Epithelial cell of esophagus (primary cell): Measurements from ENCODE around the gene HES7.
"Not testable (repeated sequence)": the region's sequence is repeated elsewhere in the genome, so short reads cannot be mapped to it uniquely, and the experiment has no call there.

Source experiments
- DNase-seq: peaks from one replicate; pipeline ENCODE4 v3.0.0; 2010; ENCODE audit warnings: low read depth
- H3K4me3 ChIP-seq: 2 replicates; pipeline ENCODE4 v1.5.1; 2011; ENCODE audit warnings: mild to moderate bottlenecking, low read length, control low read depth
- CTCF ChIP-seq: IDR thresholded peaks from 2 replicates; pipeline ENCODE4 v1.5.1; 2011; ENCODE audit warnings: low read depth, mild to moderate bottlenecking, low read length, control low read depth, inconsistent platforms; ENCODE audit not compliant: insufficient read depth; ENCODE audit errors: missing control alignments

HES7 gene

GRCh38 chr17:8123695-8124349 lies at the start of gene HES7:
TSS of gene HES7 (minus strand) at chr17:8124106. CDS start at chr17:8124084, 22 bp downstream.
- H3K4me3 ChIP-seq = peak within 1 kb of the TSS; percentile 80
- TF ChIP-seq CTCF = no peak
- no peak for DNase-seq

DNA sequence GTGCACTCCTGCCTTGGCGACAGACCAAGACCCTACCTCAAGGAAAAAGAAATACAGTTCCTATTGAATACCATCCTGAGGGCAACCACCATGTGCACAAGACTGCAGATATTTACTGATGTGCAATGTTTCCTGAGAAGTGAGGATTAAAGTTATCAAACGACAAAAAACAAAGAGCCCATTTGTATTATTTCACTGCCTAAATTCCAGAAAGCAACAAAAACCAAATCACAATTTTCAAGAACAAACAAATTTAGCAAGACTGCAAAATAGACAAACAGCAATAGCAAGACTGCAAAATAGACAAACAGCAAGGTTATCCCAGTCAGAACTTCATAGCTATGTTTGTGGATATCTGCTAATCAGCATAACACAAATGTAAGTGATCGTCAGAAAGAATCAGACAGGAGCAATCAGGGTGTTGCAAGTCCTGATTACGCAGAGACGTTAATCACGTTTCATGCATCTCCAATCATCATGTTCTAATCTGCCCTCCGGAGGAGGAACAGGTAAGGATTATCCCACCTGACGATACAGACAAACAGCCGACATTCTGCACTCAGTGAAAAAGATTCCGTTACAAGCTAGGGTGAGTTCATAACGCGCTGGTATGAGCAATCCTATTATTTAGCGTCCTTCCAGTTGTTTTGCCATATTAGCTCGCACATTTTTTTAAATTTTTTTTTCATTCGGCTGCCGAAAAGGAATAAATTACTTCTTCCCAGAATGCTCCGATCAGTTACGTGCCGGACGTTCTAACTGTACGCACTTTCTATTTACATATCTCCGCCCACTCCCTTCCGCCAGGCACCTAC lies 49.4 kb upstream of the HES7 start:
- peak overlapping the region; percentile 61 for H3K4me3 ChIP-seq
- peak; percentile 97 for DNase-seq
- no peak for TF ChIP-seq CTCF

GRCh38 chr17:8170186-8170585 lies 46.3 kb upstream of the HES7 start:
- not testable (repeated sequence) for DNase-seq, H3K4me3 ChIP-seq

GRCh38 chr17:8167526-8167925 lies 43.6 kb upstream of the HES7 start:
- DNase-seq = no peak
- no peak overlapping the region for H3K4me3 ChIP-seq
- no peak for TF ChIP-seq CTCF

- DNase-seq = peak; percentile 44
- no peak overlapping the region for H3K4me3 ChIP-seq
- TF ChIP-seq CTCF = no peak
Measured at GRCh38 chr17:8166731-8167130, 42.8 kb upstream of the HES7 start.

DNA sequence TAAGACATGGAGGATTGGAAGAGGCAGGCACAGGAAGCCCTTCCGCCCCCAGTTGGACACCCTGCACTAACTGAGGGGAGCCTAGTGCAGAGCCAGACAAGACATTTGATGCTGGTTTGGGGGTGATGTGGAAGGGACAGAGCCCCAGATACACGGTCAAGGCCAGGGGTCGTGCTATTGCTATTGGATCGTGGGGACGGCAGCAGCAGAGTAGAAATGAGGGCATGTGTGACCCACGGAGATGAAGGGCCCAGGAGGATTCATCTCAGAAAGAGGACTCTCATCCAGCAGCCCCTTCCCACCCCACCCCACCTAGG lies 40.9 kb upstream of the HES7 start:
- no peak overlapping the region for H3K4me3 ChIP-seq
- DNase-seq = no peak
- no peak for TF ChIP-seq CTCF

DNA sequence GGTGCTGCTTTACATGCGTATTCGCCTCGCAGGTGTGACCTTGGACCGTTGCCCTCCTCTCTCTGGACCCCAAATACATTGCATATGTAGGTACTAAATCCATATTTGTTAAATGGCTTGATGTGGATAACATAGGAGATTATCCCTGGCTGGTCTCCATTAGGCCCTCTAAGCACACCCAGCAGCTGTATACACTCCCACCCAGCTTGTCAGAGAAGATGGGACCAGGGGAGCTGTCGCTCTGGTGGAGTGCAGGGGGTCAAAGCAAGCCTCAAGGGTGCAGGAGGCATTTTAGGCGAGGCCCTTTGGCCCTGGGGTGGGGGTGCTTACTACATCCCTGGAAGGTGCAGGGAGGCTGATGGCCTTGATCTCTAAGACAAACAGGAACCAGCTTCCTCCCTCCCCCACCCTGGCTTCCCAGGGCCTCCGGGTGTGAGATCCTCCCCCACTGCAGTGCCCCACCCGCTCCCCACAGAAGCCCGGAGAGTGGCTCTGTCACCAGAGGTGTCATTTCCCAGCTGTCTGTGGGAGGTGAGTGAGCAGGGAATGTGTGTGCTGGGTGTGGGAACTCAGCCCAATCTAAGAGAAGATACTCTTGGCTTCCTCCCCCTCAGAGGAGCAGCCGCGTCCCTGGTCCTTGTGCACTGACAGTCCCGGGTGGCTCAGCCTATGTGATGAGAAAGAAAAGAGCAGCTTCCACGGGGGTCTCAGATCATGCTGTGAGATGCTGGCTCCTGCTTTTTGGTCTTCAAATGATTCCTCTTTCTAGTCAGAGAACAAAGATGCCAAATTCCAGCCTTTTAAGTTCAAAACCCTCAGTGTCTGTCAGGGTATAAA lies 40.3 kb upstream of the HES7 start:
- no peak overlapping the region for H3K4me3 ChIP-seq

More for the DNA sequence above, 40.3 kb upstream of the HES7 start:
- no peak for TF ChIP-seq CTCF
- DNase-seq = peak; percentile 45
